ENCODE results near the gene SMYD2. TPM values are rescaled to one million over a fixed set of nuclear protein-coding genes. Genes with fewer than 3 reads are reported as not detected.

Gene SMYD2
- total RNA-seq, 1 donor from 2014 or later = 46.8 TPM

DNA sequence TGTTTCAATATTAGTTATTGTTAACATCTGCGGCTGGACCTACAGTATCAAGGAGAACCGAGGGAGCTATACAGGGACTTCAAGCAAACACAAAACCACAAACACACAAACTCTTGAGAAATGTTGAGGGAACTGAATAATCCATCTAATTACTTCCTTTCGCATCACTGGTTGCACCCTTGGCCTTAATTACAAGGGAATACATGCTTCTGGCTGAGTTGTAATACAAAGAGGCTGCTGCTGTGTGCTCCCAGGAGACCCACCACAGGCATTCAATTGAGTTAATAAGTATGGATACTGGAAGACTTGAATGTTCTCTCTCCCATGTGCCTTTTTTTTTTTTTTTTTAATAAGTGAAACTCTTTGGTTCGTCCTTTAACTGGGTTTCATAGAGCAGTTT is 16.8 kb upstream of the SMYD2 start:
- Mint-ChIP-seq H3K27ac (no peak overlapping the region), H3K9me3 (ENCODE audit: low read depth) (no peaks in the 10 kb centered on the region), H3K36me3 (ENCODE audit: insufficient read depth) (no peaks in the 10 kb centered on the region), H3K4me1 (ENCODE audit: low read depth) (no peaks in the 10 kb centered on the region), H3K27me3 (peaks cover 18% of the 10 kb centered on the region), H3K4me3 (ENCODE audit: low read depth) (no peak overlapping the region)
- TF ChIP-seq, protein P1, sequence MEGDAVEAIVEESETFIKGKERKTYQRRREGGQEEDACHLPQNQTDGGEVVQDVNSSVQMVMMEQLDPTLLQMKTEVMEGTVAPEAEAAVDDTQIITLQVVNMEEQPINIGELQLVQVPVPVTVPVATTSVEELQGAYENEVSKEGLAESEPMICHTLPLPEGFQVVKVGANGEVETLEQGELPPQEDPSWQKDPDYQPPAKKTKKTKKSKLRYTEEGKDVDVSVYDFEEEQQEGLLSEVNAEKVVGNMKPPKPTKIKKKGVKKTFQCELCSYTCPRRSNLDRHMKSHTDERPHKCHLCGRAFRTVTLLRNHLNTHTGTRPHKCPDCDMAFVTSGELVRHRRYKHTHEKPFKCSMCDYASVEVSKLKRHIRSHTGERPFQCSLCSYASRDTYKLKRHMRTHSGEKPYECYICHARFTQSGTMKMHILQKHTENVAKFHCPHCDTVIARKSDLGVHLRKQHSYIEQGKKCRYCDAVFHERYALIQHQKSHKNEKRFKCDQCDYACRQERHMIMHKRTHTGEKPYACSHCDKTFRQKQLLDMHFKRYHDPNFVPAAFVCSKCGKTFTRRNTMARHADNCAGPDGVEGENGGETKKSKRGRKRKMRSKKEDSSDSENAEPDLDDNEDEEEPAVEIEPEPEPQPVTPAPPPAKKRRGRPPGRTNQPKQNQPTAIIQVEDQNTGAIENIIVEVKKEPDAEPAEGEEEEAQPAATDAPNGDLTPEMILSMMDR (IDR thresholded peaks at IDR 0.05; ENCODE audit: unreplicated experiment) = no peak
- DNase-seq (ENCODE audit: low spot score, unreplicated experiment) = no peak

DNA sequence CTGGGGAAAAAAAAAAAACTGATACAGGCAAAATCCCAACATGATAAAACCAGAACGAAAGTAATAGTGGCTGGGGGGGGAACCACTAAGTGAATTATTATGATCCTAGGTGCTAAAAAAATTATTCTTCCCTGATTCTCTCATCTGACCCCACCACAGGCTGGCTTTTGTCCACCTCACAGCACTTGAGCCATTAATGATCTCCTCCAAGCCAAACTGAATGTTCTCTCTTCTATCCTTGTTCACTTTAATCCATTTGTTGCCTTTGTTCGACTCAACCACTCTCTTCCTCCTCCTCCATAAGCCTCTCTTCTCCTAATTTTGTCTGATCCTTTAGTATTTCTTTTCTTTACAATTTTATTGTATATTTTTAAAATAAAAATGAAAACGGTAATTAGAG is 16.0 kb upstream of the SMYD2 start:
- Mint-ChIP-seq H3K4me3 (ENCODE audit: low read depth) (no peak overlapping the region), H3K4me1 (ENCODE audit: low read depth) (no peaks in the 10 kb centered on the region), H3K27me3 (peaks cover 10% of the 10 kb centered on the region), H3K36me3 (ENCODE audit: insufficient read depth) (no peaks in the 10 kb centered on the region), H3K9me3 (ENCODE audit: low read depth) (no peaks in the 10 kb centered on the region), H3K27ac (no peak overlapping the region)
- TF ChIP-seq, protein P1 (IDR thresholded peaks at IDR 0.05; ENCODE audit: unreplicated experiment) = no peak
- DNase-seq (ENCODE audit: low spot score, unreplicated experiment) = no peak

DNA sequence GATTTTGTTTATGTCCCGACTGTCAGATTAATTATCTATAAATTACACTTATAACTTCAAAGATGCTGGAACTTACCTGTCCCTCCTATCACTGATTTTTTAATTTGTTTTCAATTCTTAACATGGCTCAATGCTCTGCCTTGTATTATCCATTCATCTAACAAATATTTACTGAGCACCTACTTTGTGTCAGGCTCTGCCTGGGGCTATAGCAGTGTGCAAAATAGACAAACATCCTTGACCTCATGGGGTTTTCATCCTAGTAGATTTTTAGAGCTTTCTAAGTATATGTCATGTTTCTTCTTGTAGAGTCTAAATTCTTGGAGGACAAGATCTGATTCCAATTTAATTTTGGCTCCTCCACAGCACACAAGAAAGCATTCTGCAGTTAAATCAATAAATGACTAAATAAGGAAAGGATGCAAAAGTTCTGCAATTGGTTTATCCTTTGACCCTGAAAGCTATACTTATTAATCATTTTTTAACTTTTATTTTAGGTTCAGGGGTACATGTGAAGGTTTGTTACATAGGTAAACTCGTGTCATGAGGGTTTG is 10.8 kb upstream of the SMYD2 start:
- TF ChIP-seq, protein P1 (IDR thresholded peaks at IDR 0.05; ENCODE audit: unreplicated experiment) = no peak
- H3K27ac Mint-ChIP-seq = no peak overlapping the region

GRCh38 chr1:214271174-214271858 is 9.6 kb upstream of the SMYD2 start:
- H3K9me3 Mint-ChIP-seq (ENCODE audit: low read depth) = peaks cover 5% of the 10 kb centered on the region
- TF ChIP-seq, protein P1 (IDR thresholded peaks at IDR 0.05; ENCODE audit: unreplicated experiment) = no peak
- peaks cover 3% of the 10 kb centered on the region for H3K27me3 Mint-ChIP-seq
- H3K27ac Mint-ChIP-seq = no peak overlapping the region
- DNase-seq (ENCODE audit: low spot score, unreplicated experiment) = no peak
- H3K4me3 Mint-ChIP-seq (ENCODE audit: low read depth) = no peak overlapping the region
- H3K4me1 Mint-ChIP-seq (ENCODE audit: low read depth) = no peaks in the 10 kb centered on the region
- no peaks in the 10 kb centered on the region for H3K36me3 Mint-ChIP-seq (ENCODE audit: insufficient read depth)

More for the DNA sequence above, 10.8 kb upstream of the SMYD2 start:
- Mint-ChIP-seq H3K9me3 (ENCODE audit: low read depth) (peaks cover 5% of the 10 kb centered on the region), H3K27me3 (peaks cover 3% of the 10 kb centered on the region), H3K4me3 (ENCODE audit: low read depth) (no peak overlapping the region), H3K4me1 (ENCODE audit: low read depth) (no peaks in the 10 kb centered on the region), H3K36me3 (ENCODE audit: insufficient read depth) (no peaks in the 10 kb centered on the region)
- no peak for DNase-seq (ENCODE audit: low spot score, unreplicated experiment)

GRCh38 chr1:214271995-214272731 is 8.8 kb upstream of the SMYD2 start:
- Mint-ChIP-seq H3K4me1 (ENCODE audit: low read depth) (no peaks in the 10 kb centered on the region), H3K4me3 (ENCODE audit: low read depth) (no peak overlapping the region), H3K27ac (no peak overlapping the region), H3K9me3 (ENCODE audit: low read depth) (peaks cover 5% of the 10 kb centered on the region), H3K27me3 (peaks cover 3% of the 10 kb centered on the region), H3K36me3 (ENCODE audit: insufficient read depth) (peaks cover 1% of the 10 kb centered on the region)
- no peak for DNase-seq (ENCODE audit: low spot score, unreplicated experiment)
- TF ChIP-seq, protein P1 (IDR thresholded peaks at IDR 0.05; ENCODE audit: unreplicated experiment) = no peak
